ENCODE data around the gene AMY1A. TPM values are rescaled to one million over a fixed set of nuclear protein-coding genes. Genes with fewer than 3 reads are reported as not detected.

The AMY1A gene
- total RNA-seq, 4 donors from 2014 or later: not detected

Small RNA genes lying within 50 kb of the gene (small RNA-seq; reads per million reads assigned to genes)
- not detected for gene AC105272.1

Other genes with a start within 250 kb of the AMY1A start
- gene RNPC3, start 130.1 kb upstream of the AMY1A start, total RNA-seq: 10 to 100 TPM; 23.7 to 44.0 (median 29.3) TPM
- 10 to 100 TPM; 18.8 to 51.1 (median 26.7) TPM for gene AMY2B, start 84.2 kb upstream of the AMY1A start, total RNA-seq
- not detected for gene AMY2A, start 38.3 kb upstream of the AMY1A start, total RNA-seq
- not detected for gene AMY1B, start 40.5 kb downstream of the AMY1A start, total RNA-seq
- gene AMY1C, start 94.1 kb downstream of the AMY1A start, total RNA-seq: not detected